Upper lobe of right lung (tissue), 1 donor: ENCODE results near the gene ZBTB17. TPM values are rescaled to one million over a fixed set of nuclear protein-coding genes. Genes with fewer than 3 reads are reported as not detected.

Experiments
- ATAC-seq: fragments of 200-7000 bp; cut with Tn5 transposase; one replicate; pipeline ENCODE4 v1.9.1; 2020; ENCODE audit warnings: mild to moderate bottlenecking, moderate library complexity
- DNase-seq: peaks from one replicate; pipeline ENCODE4 v3.0.0-alpha.2; 2020
- H3K27ac ChIP-seq: fragments of 200-600 bp; one replicate; pipeline ENCODE4 v1.8.0; 2022
- H3K27me3 ChIP-seq: fragments of 200-600 bp; one replicate; pipeline ENCODE4 v1.8.0; 2022; ENCODE audit warnings: mild to moderate bottlenecking
- H3K36me3 ChIP-seq: fragments of 200-600 bp; one replicate; pipeline ENCODE4 v1.8.0; 2022
- H3K4me1 ChIP-seq: fragments of 200-600 bp; one replicate; pipeline ENCODE4 v1.8.0; 2022
- H3K4me3 ChIP-seq: fragments of 200-600 bp; one replicate; pipeline ENCODE4 v1.8.0; 2022; ENCODE audit warnings: mild to moderate bottlenecking
- H3K9me3 ChIP-seq: fragments of 200-600 bp; one replicate; pipeline ENCODE4 v1.8.0; 2022
- intact Hi-C: fragments of 100-400 bp; cut with DNase I; formaldehyde crosslinking; loops from one replicate; pipeline ENCODE4 v1.11.0; 2022
- total RNA-seq: library from RNA; stranded (reverse); fragmentation: NEBNext Ultra II Directional; extraction: Animal tissue kit (Norgen Biotek cat#: 25700); gene quantifications from one replicate; pipeline ENCODE4 v1.2.1, GENCODE V29; 2021
- TF ChIP-seq, protein P1 (sequence below): fragments of 200-600 bp; IDR thresholded peaks from one replicate; pipeline ENCODE4 v1.8.0; 2022; ENCODE audit warnings: antibody characterized with exemption
- donor health status: DM: no; HTN: yes; CAD: no; lungs with severe emphysema.

The ZBTB17 gene
- total RNA-seq, 1 donor from 2014 or later: 42.3 TPM

- Histone ChIP-seq H3K9me3 (no peaks in the 10 kb centered on the region), H3K36me3 (no peaks in the 10 kb centered on the region), H3K4me1 (peaks cover 73% of the 10 kb centered on the region), H3K4me3 (no peak overlapping the region), H3K27me3 (no peaks in the 10 kb centered on the region), H3K27ac (peak overlapping the region; percentile 30)
- ATAC-seq: no peak
- TF ChIP-seq, protein P1, sequence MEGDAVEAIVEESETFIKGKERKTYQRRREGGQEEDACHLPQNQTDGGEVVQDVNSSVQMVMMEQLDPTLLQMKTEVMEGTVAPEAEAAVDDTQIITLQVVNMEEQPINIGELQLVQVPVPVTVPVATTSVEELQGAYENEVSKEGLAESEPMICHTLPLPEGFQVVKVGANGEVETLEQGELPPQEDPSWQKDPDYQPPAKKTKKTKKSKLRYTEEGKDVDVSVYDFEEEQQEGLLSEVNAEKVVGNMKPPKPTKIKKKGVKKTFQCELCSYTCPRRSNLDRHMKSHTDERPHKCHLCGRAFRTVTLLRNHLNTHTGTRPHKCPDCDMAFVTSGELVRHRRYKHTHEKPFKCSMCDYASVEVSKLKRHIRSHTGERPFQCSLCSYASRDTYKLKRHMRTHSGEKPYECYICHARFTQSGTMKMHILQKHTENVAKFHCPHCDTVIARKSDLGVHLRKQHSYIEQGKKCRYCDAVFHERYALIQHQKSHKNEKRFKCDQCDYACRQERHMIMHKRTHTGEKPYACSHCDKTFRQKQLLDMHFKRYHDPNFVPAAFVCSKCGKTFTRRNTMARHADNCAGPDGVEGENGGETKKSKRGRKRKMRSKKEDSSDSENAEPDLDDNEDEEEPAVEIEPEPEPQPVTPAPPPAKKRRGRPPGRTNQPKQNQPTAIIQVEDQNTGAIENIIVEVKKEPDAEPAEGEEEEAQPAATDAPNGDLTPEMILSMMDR: no peak
- intact Hi-C loops: no loop called here
- DNase-seq: no peak
Measured at GRCh38 chr1:15953791-15954241, 22.1 kb downstream of the ZBTB17 start.

DNA sequence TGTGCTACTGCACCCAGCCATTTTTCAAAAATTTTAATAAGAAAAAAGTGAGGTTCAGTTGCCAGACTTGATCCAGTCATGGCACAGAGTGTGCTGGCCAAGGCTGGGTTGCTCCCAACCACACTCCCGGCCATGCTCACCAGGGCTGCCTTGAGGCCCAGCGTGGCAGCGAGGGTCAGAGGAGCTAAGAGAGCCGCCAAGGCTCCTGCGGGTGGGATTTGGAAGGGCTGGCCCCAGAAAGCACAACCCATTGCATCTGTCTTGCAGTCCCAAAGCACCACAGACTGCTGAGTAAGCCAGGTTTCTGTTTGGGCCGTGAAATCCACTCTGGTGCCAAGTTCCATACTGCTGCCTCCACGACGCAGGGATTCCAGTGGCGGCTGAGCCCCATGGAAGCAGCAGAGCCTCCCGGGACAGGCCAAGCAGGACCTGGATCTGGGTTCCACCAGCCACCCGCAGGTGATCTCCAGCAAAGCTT is 22.6 kb downstream of the ZBTB17 start:
- peaks cover 76% of the 10 kb centered on the region for H3K4me1 ChIP-seq
- intact Hi-C loops: no loop called here
- H3K27ac ChIP-seq: peak overlapping the region; percentile 30

GRCh38 chr1:15952317-15953258 is 23.3 kb downstream of the ZBTB17 start:
- Histone ChIP-seq H3K36me3 (no peaks in the 10 kb centered on the region), H3K27me3 (no peaks in the 10 kb centered on the region), H3K4me1 (peaks cover 83% of the 10 kb centered on the region), H3K9me3 (no peaks in the 10 kb centered on the region), H3K4me3 (no peak overlapping the region), H3K27ac (peak overlapping the region; percentile 30)
- DNase-seq: no peak
- ATAC-seq: no peak
- TF ChIP-seq, protein P1: no peak
- intact Hi-C loops: no loop called here

More for the DNA sequence above, 22.6 kb downstream of the ZBTB17 start:
- Histone ChIP-seq H3K36me3 (no peaks in the 10 kb centered on the region), H3K27me3 (no peaks in the 10 kb centered on the region), H3K4me3 (no peak overlapping the region), H3K9me3 (no peaks in the 10 kb centered on the region)
- ATAC-seq (no peak), DNase-seq (no peak)
- TF ChIP-seq, protein P1: no peak

GRCh38 chr1:15951341-15952153 is 24.4 kb downstream of the ZBTB17 start:
- no peaks in the 10 kb centered on the region for H3K9me3 ChIP-seq
- intact Hi-C loops: no loop called here
- DNase-seq: no peak
- no peaks in the 10 kb centered on the region for H3K27me3 ChIP-seq
- ATAC-seq: no peak
- peak overlapping the region; percentile 89 for H3K27ac ChIP-seq
- TF ChIP-seq, protein P1: no peak
- H3K36me3 ChIP-seq: peaks cover 10% of the 10 kb centered on the region
- peaks cover 83% of the 10 kb centered on the region for H3K4me1 ChIP-seq
- no peak overlapping the region for H3K4me3 ChIP-seq

DNA sequence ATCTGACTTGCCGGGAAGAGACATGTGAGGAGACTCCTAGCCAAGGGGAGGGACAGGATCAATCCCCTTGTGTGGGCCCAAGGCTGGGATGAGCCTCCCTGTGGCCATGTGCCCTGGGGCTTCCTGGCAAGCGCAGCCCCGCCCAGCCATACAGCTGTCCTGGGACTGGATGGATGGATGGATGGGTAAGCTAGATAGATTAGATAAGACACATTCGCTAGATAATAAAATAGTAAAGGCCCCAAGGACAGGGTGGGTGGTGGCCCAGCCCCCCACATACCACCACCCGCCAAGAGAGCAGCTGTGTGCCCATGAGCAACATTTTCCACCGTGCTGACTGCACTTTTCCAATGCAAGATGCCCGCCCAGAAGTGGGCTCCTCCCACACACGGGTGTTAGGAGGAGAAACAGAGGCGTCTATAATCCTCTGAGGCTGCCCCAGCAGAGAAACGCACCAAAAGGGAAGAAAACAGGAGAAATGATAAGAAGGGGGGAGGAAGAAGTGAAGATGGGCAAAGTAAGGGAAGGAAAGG is 25.1 kb downstream of the ZBTB17 start:
- intact Hi-C loops: no loop called here
- H3K4me3 ChIP-seq: no peak overlapping the region
- H3K27me3 ChIP-seq: no peaks in the 10 kb centered on the region
- peak overlapping the region; percentile 89 for H3K27ac ChIP-seq
- DNase-seq (no peak), ATAC-seq (no peak)
- peaks cover 15% of the 10 kb centered on the region for H3K36me3 ChIP-seq
- TF ChIP-seq, protein P1: no peak
- no peaks in the 10 kb centered on the region for H3K9me3 ChIP-seq
- peaks cover 75% of the 10 kb centered on the region for H3K4me1 ChIP-seq
